T-helper 22 cell (primary cell): ENCODE results near the gene OR5P2.
"Not testable (repeated sequence)": the region's sequence is repeated elsewhere in the genome, so short reads cannot be mapped to it uniquely, and the experiment has no call there.

Source experiments
- DNase-seq: peaks from one replicate; pipeline ENCODE4 v3.0.0-alpha.2; 2020; ENCODE audit warnings: low read depth

The OR5P2 gene, protein sequence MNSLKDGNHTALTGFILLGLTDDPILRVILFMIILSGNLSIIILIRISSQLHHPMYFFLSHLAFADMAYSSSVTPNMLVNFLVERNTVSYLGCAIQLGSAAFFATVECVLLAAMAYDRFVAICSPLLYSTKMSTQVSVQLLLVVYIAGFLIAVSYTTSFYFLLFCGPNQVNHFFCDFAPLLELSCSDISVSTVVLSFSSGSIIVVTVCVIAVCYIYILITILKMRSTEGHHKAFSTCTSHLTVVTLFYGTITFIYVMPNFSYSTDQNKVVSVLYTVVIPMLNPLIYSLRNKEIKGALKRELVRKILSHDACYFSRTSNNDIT

GRCh38 chr11:7796842-7797241 is at the start of gene OR5P2:
OR5P2 (minus strand) TSS chr11:7796942; CDS start chr11:7796942, 0 bp downstream.
- no peak for DNase-seq

DNA sequence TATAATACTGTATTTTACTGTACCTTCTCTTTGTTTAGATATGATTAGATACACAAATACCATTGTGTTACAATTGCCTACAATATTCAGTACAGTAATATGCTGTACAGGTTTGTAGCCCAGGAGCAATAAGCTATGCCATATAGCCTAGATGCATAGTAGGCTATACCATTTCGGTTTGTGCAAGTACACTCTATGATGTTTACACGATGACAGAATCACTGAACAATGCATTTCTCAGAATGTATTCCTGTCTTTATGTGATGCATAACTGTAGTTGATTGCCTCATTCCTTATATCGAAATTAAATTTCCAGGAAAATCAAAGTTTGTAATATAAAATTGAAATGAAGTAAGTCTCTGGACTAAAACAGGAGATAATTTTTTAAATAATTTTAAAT is 49.3 kb upstream of the OR5P2 start:
- DNase-seq: no peak

DNA sequence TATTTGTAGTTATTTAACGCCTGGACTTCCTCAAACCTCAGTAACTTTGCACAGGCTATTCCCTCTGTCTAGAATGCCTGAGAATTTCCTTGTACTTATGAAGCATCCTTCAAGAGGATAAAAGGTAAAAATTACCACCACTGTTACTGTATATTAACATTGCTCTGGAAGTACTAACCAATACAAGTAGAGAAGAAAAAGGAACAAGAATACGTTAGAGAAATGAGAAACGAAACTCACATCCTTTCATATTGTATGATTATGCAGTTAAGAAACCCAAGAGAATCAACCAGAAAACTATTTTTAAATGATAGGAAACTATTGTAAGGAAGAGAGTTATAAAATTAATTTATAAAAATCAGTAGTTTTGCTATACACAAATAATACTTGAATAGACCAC is 48.2 kb upstream of the OR5P2 start:
- no peak for DNase-seq

- no peak for DNase-seq
Measured at GRCh38 chr11:7844521-7844920, 47.8 kb upstream of the OR5P2 start.

GRCh38 chr11:7840578-7840977 is 43.8 kb upstream of the OR5P2 start:
- DNase-seq: no peak

DNA sequence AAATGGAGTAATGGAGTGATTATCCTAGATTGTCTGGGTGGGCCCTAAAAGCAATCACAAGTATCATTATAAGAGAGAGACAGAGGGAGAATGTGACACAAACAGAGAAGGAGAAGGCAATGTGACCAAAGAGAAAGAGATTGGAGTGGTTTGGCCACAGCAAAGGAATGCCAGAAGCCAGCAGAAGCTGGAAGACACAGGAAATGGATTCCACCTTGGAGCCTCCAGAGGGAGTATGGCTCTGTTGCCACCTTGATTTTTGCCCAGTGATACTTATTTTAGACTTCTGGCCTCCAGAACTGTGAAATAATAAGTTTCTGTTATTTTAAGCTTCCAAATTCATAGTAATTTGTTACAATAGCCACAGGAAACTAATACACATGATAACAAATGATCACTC is 36.8 kb upstream of the OR5P2 start:
- no peak for DNase-seq

GRCh38 chr11:7830740-7831139 is 34.0 kb upstream of the OR5P2 start, which contains the start of gene OR5P3:
OR5P3 (minus strand) TSS chr11:7830840.
- no peak for DNase-seq

DNA sequence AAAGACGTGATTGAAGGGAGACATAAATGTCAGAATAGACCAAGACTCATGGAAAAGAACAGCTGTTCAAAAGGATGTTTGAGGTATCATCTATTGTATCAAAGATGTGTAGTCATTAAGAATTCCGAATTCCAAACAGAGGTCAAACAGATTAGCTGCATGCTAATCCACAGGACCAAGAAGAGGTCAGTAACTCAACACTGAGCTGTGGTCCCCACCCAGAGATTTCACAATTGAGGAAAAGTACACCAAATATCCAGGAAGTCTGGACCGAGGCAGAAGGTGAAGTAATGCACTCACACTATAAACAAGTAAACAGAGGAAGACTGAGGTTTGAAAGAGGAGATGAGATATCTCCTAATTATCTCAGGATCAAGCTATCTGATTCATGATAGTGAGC is 29.6 kb upstream of the OR5P2 start:
- no peak for DNase-seq

GRCh38 chr11:7820417-7820816 is 23.7 kb upstream of the OR5P2 start:
- DNase-seq: not testable (repeated sequence)

GRCh38 chr11:7814897-7815296 is 18.2 kb upstream of the OR5P2 start:
- DNase-seq: not testable (repeated sequence)

- DNase-seq: not testable (repeated sequence)
Measured at GRCh38 chr11:7810301-7810700, 13.6 kb upstream of the OR5P2 start.

DNA sequence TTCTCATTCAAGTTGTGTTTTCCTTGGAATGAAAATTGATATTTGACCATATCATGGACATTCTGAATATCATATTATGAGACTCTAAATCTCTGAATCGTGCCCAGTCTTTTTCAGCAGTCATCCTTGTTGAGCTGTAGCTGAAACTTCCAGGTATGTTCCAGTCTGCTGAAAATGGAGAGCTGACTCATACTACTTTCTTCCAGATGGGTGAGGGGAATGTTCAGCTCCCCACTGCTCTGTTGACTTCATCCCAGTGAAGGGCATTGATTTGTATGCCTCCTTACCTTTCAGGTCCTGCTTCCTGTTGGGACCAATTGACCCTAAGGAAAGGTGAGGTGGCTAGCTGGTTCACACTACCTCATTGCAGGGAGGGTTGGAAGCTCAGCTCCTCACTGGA is 3.5 kb downstream of the OR5P2 start:
- DNase-seq: no peak

DNA sequence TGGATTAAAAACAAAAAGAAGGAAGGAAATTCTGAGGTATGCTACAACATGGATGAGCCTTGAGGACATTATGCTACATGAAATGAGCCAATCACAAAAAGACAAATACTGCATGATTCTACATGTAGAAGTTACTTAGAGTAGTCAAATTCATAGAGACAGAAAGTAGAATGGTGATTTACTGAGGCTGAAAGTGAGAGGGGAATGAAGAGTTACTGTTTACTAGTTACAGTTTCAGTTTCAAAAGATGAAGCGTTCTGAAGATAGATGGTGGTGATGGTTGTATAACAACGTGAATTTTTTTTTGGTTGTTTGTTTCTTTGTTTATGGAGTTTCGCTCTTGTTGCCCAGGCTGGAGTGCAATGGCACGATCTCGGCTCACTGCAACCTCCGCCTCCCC is 9.5 kb downstream of the OR5P2 start:
- no peak for DNase-seq

GRCh38 chr11:7775689-7776088 is 21.1 kb downstream of the OR5P2 start:
- no peak for DNase-seq

GRCh38 chr11:7764301-7764700 is 32.4 kb downstream of the OR5P2 start:
- not testable (repeated sequence) for DNase-seq

GRCh38 chr11:7759010-7759409 is 37.7 kb downstream of the OR5P2 start:
- DNase-seq: no peak

DNA sequence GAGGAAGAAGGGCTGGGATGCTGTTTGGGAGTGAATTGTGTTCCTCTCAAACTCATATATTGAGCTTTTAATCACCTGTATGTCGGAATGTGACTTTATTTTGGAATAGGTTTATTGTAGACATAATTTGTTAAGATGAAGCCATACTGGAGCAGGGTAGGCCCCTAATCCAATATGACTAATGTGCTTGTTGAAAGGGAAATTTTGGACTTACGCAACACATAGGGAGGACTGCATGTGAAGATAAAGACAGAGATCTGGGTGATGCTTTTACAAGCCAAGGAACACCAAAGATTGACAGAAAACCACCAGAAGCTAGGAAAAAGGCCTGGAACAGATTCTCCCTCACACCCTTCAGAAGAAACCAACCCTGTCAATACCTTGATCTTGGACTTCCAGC is 47.3 kb downstream of the OR5P2 start:
- DNase-seq: no peak
